ENCODE data around the gene CELF4.

CELF4 gene

DNA sequence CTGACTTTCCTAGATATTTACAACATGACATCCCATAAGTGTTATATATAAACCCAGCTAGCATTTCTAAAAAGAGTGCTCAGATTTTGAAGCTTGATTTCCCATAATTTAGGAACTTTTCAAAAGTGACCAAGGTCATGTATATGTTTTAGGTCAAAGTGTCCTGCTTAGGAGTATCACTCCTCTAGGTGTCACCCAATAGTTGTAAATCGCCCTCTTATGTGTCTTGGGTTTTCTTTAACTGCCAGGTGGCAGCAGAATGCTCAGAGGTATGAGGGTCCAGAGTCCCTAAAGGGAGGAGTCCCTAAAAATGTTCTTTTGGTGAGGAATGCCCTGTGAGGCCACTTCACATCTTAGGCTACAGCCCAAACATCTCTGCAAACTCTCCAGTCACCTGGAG is 358.3 kb downstream of the CELF4 start:
- no peaks in the 10 kb centered on the region for H3K27me3 ChIP-seq (replicated peaks; ENCODE audit: control insufficient read depth, insufficient read depth, low read length)
- TF ChIP-seq, protein P1, sequence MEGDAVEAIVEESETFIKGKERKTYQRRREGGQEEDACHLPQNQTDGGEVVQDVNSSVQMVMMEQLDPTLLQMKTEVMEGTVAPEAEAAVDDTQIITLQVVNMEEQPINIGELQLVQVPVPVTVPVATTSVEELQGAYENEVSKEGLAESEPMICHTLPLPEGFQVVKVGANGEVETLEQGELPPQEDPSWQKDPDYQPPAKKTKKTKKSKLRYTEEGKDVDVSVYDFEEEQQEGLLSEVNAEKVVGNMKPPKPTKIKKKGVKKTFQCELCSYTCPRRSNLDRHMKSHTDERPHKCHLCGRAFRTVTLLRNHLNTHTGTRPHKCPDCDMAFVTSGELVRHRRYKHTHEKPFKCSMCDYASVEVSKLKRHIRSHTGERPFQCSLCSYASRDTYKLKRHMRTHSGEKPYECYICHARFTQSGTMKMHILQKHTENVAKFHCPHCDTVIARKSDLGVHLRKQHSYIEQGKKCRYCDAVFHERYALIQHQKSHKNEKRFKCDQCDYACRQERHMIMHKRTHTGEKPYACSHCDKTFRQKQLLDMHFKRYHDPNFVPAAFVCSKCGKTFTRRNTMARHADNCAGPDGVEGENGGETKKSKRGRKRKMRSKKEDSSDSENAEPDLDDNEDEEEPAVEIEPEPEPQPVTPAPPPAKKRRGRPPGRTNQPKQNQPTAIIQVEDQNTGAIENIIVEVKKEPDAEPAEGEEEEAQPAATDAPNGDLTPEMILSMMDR (IDR thresholded peaks at IDR 0.05; ENCODE audit: insufficient read depth, low read length, poor library complexity, severe bottlenecking), result no peak
- H3K36me3 ChIP-seq (ENCODE audit: control insufficient read depth, insufficient read depth, low read length), result no peaks in the 10 kb centered on the region
- H3K4me3 ChIP-seq (replicated peaks; ENCODE audit: low read depth, low read length), result no peak overlapping the region
- no peak for DNase-seq (ENCODE audit: extremely low read depth, insufficient read length)

DNA sequence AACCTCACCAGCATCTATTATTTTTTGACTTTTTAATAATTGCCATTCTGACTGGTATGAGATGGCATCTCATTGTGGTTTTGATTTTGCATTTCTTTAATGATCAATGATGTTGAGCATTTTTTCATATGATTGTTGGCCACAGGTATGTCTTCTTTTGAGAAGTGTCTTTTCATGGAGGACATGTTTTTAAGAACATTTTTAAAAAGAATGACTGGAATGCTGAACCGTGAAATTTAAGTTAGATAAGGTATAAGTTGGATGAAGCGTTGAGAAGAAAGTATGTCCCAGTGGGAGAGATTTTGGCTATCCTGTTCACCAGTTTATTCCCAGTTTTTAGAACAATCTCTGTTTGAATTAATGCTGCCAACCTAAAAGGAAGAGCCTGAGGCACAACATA is 365.9 kb downstream of the CELF4 start:
- Histone ChIP-seq H3K36me3 (ENCODE audit: control insufficient read depth, insufficient read depth, low read length) (no peaks in the 10 kb centered on the region), H3K4me3 (replicated peaks; ENCODE audit: low read depth, low read length) (no peak overlapping the region), H3K27me3 (replicated peaks; ENCODE audit: control insufficient read depth, insufficient read depth, low read length) (no peaks in the 10 kb centered on the region)
- TF ChIP-seq, protein P1 (IDR thresholded peaks at IDR 0.05; ENCODE audit: insufficient read depth, low read length, poor library complexity, severe bottlenecking), result no peak
- no peak for DNase-seq (ENCODE audit: extremely low read depth, insufficient read length)

Measured in GM06990 (cell line).